Adipocyte (in vitro differentiated cells): Measurements from ENCODE around the gene SLC27A2.
"Not testable (repeated sequence)": the region's sequence is repeated elsewhere in the genome, so short reads cannot be mapped to it uniquely, and the experiment has no call there.

Source experiments
- DNase-seq: peaks from one replicate; pipeline ENCODE4 v3.0.0-alpha.2; 2015; ENCODE audit warnings: low read depth
- H3K27me3 ChIP-seq: replicated peaks from 2 replicates; pipeline ENCODE4 v1.7.0; 2013; ENCODE audit warnings: mild to moderate bottlenecking, low read length, moderate library complexity; ENCODE audit not compliant: control insufficient read depth, insufficient read depth
- H3K36me3 ChIP-seq: 2 replicates; pipeline ENCODE4 v1.7.0; 2013; ENCODE audit warnings: low read length, mild to moderate bottlenecking, moderate library complexity; ENCODE audit not compliant: control insufficient read depth, insufficient read depth, severe bottlenecking
- H3K4me1 ChIP-seq: 2 replicates; pipeline ENCODE4 v1.7.0; 2013; ENCODE audit warnings: mild to moderate bottlenecking, low read length, moderate library complexity; ENCODE audit not compliant: control insufficient read depth, insufficient read depth
- H3K4me3 ChIP-seq: 2 replicates; pipeline ENCODE4 v1.7.0; 2013; ENCODE audit warnings: mild to moderate bottlenecking, low read length, moderate library complexity
- H3K9ac ChIP-seq: 2 replicates; pipeline ENCODE4 v1.7.0; 2013; ENCODE audit warnings: mild to moderate bottlenecking, low read length, moderate library complexity
- H3K9me3 ChIP-seq: 2 replicates; pipeline ENCODE4 v1.7.0; 2013; ENCODE audit warnings: mild to moderate bottlenecking, low read length, moderate library complexity; ENCODE audit not compliant: control insufficient read depth

Gene SLC27A2

GRCh38 chr15:50183112-50183794, 1.3 kb downstream of the SLC27A2 start:
- no peaks in the 10 kb centered on the region for H3K9me3 ChIP-seq
- no peak for DNase-seq
- no peak overlapping the region for H3K9ac ChIP-seq
- no peak overlapping the region for H3K4me3 ChIP-seq
- peaks cover 4% of the 10 kb centered on the region for H3K4me1 ChIP-seq
- H3K27me3 ChIP-seq = peaks cover 36% of the 10 kb centered on the region
- H3K36me3 ChIP-seq = no peaks in the 10 kb centered on the region

DNA sequence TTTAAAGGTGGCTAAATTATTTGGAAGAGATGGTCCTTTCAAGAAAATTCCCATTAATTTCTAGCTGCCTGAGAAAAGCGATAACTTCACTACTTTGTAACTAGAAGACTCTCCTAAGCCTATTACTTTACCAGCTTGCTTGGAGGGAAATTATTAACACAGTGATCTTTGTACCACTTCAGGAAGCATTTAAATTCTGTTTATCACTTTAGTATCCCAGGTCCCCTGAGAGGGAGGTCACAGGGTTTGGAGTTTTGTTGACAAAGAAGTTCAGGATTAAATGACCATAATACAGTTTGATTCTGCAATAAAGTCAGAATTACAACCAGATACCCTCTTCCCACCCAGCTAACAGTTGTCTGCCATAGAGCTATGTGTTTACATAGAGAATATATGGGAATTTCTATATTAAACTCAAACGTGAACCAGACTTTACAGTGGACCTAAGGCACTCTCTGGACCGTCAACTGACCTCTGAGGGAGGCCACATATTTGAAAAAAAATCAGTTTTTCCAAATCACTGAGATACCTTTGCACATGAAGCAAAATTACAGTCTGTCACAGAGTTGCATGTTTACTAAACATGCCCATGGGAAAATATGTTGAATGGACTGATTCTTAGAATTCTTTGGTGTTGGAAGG, 3.0 kb downstream of the SLC27A2 start:
- Histone ChIP-seq H3K9me3 (no peaks in the 10 kb centered on the region), H3K36me3 (no peaks in the 10 kb centered on the region), H3K4me3 (no peak overlapping the region), H3K4me1 (peaks cover 4% of the 10 kb centered on the region), H3K27me3 (peaks cover 36% of the 10 kb centered on the region), H3K9ac (no peak overlapping the region)
- no peak for DNase-seq

GRCh38 chr15:50186090-50186489, 4.1 kb downstream of the SLC27A2 start:
- no peak overlapping the region for H3K4me3 ChIP-seq
- H3K36me3 ChIP-seq = no peaks in the 10 kb centered on the region
- H3K9me3 ChIP-seq = no peaks in the 10 kb centered on the region
- no peak overlapping the region for H3K9ac ChIP-seq
- DNase-seq = no peak
- peaks cover 4% of the 10 kb centered on the region for H3K4me1 ChIP-seq
- peaks cover 26% of the 10 kb centered on the region for H3K27me3 ChIP-seq

DNA sequence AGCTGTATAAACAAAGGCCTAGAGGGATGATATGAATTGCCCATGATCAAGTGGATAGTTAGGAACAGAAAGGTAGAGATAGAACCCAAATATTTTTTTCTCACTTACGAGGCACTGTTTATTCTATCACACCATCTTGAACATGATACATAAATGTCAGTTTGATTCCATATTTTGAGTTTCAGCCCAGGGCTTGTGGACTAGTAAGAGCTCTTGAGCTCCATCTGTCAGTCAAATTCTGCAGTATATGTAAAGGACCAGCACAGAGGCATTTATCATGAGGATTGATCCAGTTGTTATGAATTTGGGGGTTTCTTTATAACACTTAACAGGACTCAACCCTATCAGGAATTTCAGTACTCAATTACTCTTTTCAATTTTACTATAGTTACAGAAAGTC, 4.8 kb downstream of the SLC27A2 start:
- peaks cover 4% of the 10 kb centered on the region for H3K4me1 ChIP-seq
- H3K4me3 ChIP-seq = no peak overlapping the region
- peaks cover 19% of the 10 kb centered on the region for H3K27me3 ChIP-seq
- no peaks in the 10 kb centered on the region for H3K9me3 ChIP-seq
- no peak for DNase-seq
- no peak overlapping the region for H3K9ac ChIP-seq
- H3K36me3 ChIP-seq = no peaks in the 10 kb centered on the region

GRCh38 chr15:50187525-50187924, 5.5 kb downstream of the SLC27A2 start:
- no peak for DNase-seq
- no peak overlapping the region for H3K4me3 ChIP-seq
- peaks cover 3% of the 10 kb centered on the region for H3K4me1 ChIP-seq
- H3K36me3 ChIP-seq = no peaks in the 10 kb centered on the region
- H3K9ac ChIP-seq = no peak overlapping the region
- H3K27me3 ChIP-seq = peaks cover 12% of the 10 kb centered on the region
- no peaks in the 10 kb centered on the region for H3K9me3 ChIP-seq

DNA sequence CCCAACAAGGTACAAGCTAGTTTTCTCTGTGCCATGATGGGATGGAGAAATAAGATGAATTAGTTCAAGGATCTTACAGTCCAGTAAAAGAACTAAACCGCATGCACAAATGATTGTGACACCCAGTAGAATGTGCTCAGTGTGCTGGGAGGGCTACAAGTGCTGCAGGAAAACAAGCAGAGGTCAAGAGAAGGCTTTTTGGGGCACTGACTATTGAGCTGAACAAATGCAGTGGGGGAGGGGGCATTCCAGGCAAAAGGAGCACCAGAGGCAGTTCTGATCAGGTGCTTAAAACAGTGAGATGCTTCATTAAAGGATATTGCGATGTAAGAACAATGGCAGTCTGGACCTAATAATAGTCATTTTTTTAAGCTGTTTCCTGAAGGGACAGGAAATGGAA, 6.0 kb downstream of the SLC27A2 start:
- Histone ChIP-seq H3K9ac (no peak overlapping the region), H3K4me1 (no peaks in the 10 kb centered on the region), H3K9me3 (no peaks in the 10 kb centered on the region), H3K27me3 (peaks cover 7% of the 10 kb centered on the region), H3K4me3 (no peak overlapping the region), H3K36me3 (no peaks in the 10 kb centered on the region)
- DNase-seq = no peak

GRCh38 chr15:50188793-50189192, 6.8 kb downstream of the SLC27A2 start:
- H3K27me3 ChIP-seq, DNase-seq, H3K9ac ChIP-seq, H3K9me3 ChIP-seq, H3K36me3 ChIP-seq, H3K4me3 ChIP-seq, H3K4me1 ChIP-seq: not testable (repeated sequence)

GRCh38 chr15:50189633-50190032, 7.6 kb downstream of the SLC27A2 start:
- H3K36me3 ChIP-seq = no peaks in the 10 kb centered on the region
- H3K9me3 ChIP-seq = no peaks in the 10 kb centered on the region
- no peak overlapping the region for H3K9ac ChIP-seq
- no peak overlapping the region for H3K4me3 ChIP-seq
- no peak for DNase-seq
- peaks cover 4% of the 10 kb centered on the region for H3K27me3 ChIP-seq
- H3K4me1 ChIP-seq = no peaks in the 10 kb centered on the region

DNA sequence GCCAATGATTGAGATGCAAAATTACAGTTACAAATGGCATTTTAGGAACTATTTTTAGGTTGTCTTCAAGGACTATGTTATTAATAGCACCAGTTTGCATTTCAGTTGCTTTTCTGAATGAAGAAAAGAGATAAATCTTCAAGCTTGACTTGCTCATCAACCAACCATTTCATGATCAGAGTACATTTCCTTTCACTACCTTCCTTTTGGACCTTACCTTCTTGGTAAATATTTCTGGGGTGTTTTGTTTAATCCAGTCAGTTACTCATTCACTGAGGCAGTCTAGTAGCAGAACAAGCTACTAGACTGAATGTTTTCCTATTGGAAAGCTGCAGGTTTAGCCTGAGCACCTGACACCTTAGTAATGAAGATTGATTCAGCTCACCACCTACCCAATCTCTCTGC, 8.2 kb downstream of the SLC27A2 start:
- peaks cover 4% of the 10 kb centered on the region for H3K27me3 ChIP-seq
- no peak for DNase-seq
- no peaks in the 10 kb centered on the region for H3K9me3 ChIP-seq
- H3K9ac ChIP-seq = no peak overlapping the region
- no peaks in the 10 kb centered on the region for H3K4me1 ChIP-seq
- H3K4me3 ChIP-seq = no peak overlapping the region
- no peaks in the 10 kb centered on the region for H3K36me3 ChIP-seq

DNA sequence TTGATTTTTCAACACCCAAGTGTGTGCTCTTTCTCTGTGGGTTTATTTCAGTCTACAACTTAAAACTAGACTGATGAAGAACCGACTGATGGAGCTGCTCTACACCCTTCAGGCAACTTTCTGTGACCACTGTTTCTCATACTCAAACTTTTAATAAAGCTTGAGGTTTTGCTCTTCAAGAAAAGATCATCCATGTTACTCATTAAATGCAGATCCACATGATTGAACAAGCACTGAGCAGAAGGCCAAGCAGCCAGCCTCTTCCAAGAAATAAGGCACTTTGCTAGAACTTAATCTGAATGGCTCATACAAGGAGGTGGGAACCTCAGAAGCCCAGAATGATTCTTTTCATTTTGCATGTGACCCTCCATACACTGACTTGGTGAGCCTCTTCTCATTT, 8.7 kb downstream of the SLC27A2 start:
- Histone ChIP-seq H3K9me3 (no peaks in the 10 kb centered on the region), H3K27me3 (peaks cover 4% of the 10 kb centered on the region), H3K4me1 (no peaks in the 10 kb centered on the region), H3K9ac (no peak overlapping the region), H3K4me3 (no peak overlapping the region), H3K36me3 (no peaks in the 10 kb centered on the region)
- no peak for DNase-seq

DNA sequence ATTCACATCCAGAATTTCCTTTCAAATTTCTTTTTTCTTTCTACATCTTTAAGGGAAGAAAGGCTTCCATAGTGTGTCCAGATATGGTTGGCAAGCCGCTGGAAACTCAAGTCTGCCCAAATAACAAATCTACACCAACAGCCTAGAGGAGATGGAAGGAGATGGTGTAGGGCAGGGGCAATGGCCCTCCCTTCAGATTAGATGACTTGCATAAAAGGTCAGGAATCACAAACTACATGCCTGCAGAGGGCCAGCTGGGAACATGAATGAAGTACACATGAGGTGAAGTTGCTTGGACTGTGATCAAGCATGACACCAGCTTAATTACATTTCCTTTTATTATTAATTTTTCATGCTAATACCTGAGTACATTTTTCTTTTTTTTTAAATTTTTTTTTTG, 10.2 kb downstream of the SLC27A2 start:
- Histone ChIP-seq H3K9me3 (no peaks in the 10 kb centered on the region), H3K4me3 (no peak overlapping the region)
- DNase-seq = no peak

More for the DNA sequence above, 10.2 kb downstream of the SLC27A2 start:
- Histone ChIP-seq H3K36me3 (no peaks in the 10 kb centered on the region), H3K4me1 (no peaks in the 10 kb centered on the region), H3K9ac (no peak overlapping the region), H3K27me3 (peaks cover 4% of the 10 kb centered on the region)
